Measurements from ENCODE around the gene CNOT11. TPM values are rescaled to one million over a fixed set of nuclear protein-coding genes. Genes with fewer than 3 reads are reported as not detected.

The CNOT11 gene
- total RNA-seq (2022) (110 and 120 TPM in 2 replicates), Bru-seq, nascent RNA (percentile 93 among the genes with signal in this experiment), BruChase-seq, experiment 1, labeled RNA remaining after a 2-hour chase (percentile 93 among the genes with signal in this experiment), BruChase-seq, experiment 2, labeled RNA remaining after a 6-hour chase (percentile 96 among the genes with signal in this experiment)
- long read RNA-seq, transcript CNOT11-201 (7 exons, 2,599 nt): major isoform, 200 of 331 reads
- long read RNA-seq, partial matches to known transcripts: 78 of 331 reads
- long read RNA-seq, other reads (novel, unspliced or antisense): 51 of 331 reads

- no TSS peak for BruUV-seq (replicated peaks)
- CTCF ChIA-PET: interaction anchor here (0.6 to 2.3 kb wide), 15 partner anchors 8 to 502 kb away, joined by 3 to 25 read pairs (median 4); no protein-coding TSS in a partner anchor
- peak within 1 kb of the TSS; percentile 83 for H3K27ac Mint-ChIP-seq (ENCODE audit: unreplicated experiment)
- H3K4me3 Mint-ChIP-seq (ENCODE audit: unreplicated experiment): peak within 1 kb of the TSS; percentile 94
- peaks cover 1% of the 10 kb centered on the region; the same call in 1 of the 2 replicates for H3K36me3 ChIP-seq (ENCODE audit: control insufficient read depth, insufficient read depth, low read length)
- peaks cover 47% of the 10 kb centered on the region for H3K36me3 Mint-ChIP-seq (ENCODE audit: insufficient read depth, unreplicated experiment)
- intact Hi-C loops (cut with micrococcal nuclease; ENCODE audit: unreplicated experiment): loop anchor here (1.0 to 2.0 kb wide), 5 partner anchors 8 to 240 kb away; no protein-coding TSS in a partner anchor
- POLR2A ChIA-PET: interaction anchor here (0.7 to 1.7 kb wide), 7 partner anchors 12 to 77 kb away, joined by 3 to 14 read pairs (median 5); partner anchors contain the start of gene RNF149
- peaks cover 15% of the 10 kb centered on the region for H3K9me3 Mint-ChIP-seq (ENCODE audit: unreplicated experiment)
- peaks cover 27% of the 10 kb centered on the region for H3K4me1 ChIP-seq
- H3K27me3 Mint-ChIP-seq (ENCODE audit: insufficient read depth, unreplicated experiment): no peaks in the 10 kb centered on the region
- TF ChIP-seq CTCF (IDR thresholded peaks at IDR 0.05; ENCODE audit: insufficient read depth in 1 of 2, low read depth in 1 of 2, low read length in 1 of 2, severe bottlenecking in 1 of 2, unreplicated experiment in 1 of 2): no peak
- peak within 1 kb of the TSS; percentile 66 for H3K4me3 ChIP-seq (ENCODE audit: low read depth, low read length)
- peak; percentile 99 to 100 for DNase-seq
- no peaks in the 10 kb centered on the region for H3K9me3 ChIP-seq
- no peaks in the 10 kb centered on the region for H3K27me3 ChIP-seq (replicated peaks; ENCODE audit: control insufficient read depth, insufficient read depth, low read length)
- H3K4me1 Mint-ChIP-seq (ENCODE audit: low read depth, unreplicated experiment): peaks cover 43% of the 10 kb centered on the region
These were observed at the start of gene CNOT11 for GRCh38 chr2:101252408-101253012. Gene CNOT11, plus strand, starts transcription at chr2:101252886. Its CDS starts 79 bp downstream, at chr2:101252965.

- DNase-seq: no peak
- Mint-ChIP-seq H3K4me3 (ENCODE audit: unreplicated experiment) (no peak overlapping the region), H3K27ac (ENCODE audit: unreplicated experiment) (no peak overlapping the region), H3K36me3 (ENCODE audit: insufficient read depth, unreplicated experiment) (no peaks in the 10 kb centered on the region), H3K9me3 (ENCODE audit: unreplicated experiment) (peaks cover 9% of the 10 kb centered on the region), H3K4me1 (ENCODE audit: low read depth, unreplicated experiment) (peaks cover 17% of the 10 kb centered on the region), H3K27me3 (ENCODE audit: insufficient read depth, unreplicated experiment) (no peaks in the 10 kb centered on the region)
- CTCF ChIA-PET: interaction anchor here (0.9 to 1.5 kb wide), 9 partner anchors 20 to 202 kb away, joined by 3 to 14 read pairs (median 4); partner anchors contain the start of genes CNOT11, RPL31 and TBC1D8
- intact Hi-C loops (cut with micrococcal nuclease; ENCODE audit: unreplicated experiment): loop anchor here (1.0 kb wide), 3 partner anchors 51 to 192 kb away; no protein-coding TSS in a partner anchor
- TF ChIP-seq CTCF (IDR thresholded peaks at IDR 0.05; ENCODE audit: insufficient read depth in 1 of 2, low read depth in 1 of 2, low read length in 1 of 2, severe bottlenecking in 1 of 2, unreplicated experiment in 1 of 2): peak in 1 of 2 experiments; percentile 12
- Histone ChIP-seq H3K27me3 (replicated peaks; ENCODE audit: control insufficient read depth, insufficient read depth, low read length) (no peaks in the 10 kb centered on the region), H3K4me3 (ENCODE audit: low read depth, low read length) (no peak overlapping the region), H3K36me3 (ENCODE audit: control insufficient read depth, insufficient read depth, low read length) (no peaks in the 10 kb centered on the region), H3K9me3 (no peaks in the 10 kb centered on the region), H3K4me1 (peaks cover 25% of the 10 kb centered on the region)
- POLR2A ChIA-PET: no interaction called here
- BruUV-seq (replicated peaks): no TSS peak
These were observed 48.1 kb upstream of the CNOT11 start for GRCh38 chr2:101204400-101205115.
